Stimulated activated CD4-positive, alpha-beta T cell treated with anti-CD3 and anti-CD28 coated beads, Interleukin-2, amount 100 ng/mL, for 4 hours (primary cell): Measurements from ENCODE around the gene MTHFSD.

Experiments used
- DNase-seq: peaks from one replicate; pipeline ENCODE4 v3.0.0-alpha.2; 2020; ENCODE audit warnings: low read depth

Gene MTHFSD

DNA sequence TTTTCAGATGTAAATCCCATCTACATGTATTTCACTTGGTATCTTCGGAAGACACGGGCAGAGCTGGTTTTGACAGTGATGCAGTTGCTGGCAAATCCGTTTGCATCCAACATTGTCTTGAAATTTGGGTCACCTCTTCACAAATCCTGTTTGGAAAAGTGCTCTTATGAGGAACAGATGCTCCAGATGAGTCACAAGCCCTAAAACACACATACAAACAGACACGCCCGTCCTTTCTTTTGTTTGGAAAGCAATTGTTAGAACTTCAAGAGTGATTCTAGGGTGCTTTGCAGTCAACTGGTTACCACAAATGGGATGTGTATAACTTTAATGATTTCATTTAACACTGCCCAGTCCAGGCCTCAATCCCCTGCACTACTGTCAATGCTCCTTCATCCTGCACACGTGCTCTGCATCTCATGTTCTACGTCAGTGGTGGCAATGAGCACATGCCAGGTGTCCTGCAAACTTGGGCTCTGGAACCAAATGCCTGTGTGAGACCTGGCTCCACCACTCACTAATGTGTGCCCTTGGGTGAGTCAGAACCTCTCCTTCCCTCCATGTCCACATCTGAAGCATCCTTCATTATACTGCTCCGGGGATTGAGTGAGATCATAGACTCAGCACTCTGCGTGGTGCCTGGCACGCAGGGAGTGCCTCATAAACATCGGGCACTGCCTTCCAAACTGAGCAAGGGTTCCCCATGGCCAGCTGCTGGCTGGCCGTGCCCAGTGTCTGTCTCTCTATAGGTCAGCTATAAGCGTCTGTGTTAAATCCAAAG is 64.0 kb downstream of the MTHFSD start:
- no peak for DNase-seq

DNA sequence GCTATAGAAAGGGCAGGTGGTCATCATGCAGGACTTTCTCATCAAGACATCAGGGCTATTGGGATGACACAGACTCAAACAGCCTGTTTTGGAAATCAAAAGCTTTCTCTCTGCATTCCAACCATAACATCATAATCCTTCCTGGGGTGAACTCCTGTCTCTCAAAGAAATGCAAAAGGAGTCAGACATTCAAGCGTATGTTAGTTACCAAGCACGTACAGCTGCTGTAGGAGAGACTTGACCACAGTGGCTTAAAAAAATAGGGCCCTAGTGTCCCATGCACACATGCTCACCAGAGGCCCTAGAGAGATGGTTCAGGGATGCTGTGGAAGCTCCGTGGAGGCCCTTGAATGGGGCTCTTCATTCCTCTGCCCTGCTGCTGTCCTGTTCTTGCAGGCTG is 69.3 kb downstream of the MTHFSD start:
- DNase-seq = no peak

DNA sequence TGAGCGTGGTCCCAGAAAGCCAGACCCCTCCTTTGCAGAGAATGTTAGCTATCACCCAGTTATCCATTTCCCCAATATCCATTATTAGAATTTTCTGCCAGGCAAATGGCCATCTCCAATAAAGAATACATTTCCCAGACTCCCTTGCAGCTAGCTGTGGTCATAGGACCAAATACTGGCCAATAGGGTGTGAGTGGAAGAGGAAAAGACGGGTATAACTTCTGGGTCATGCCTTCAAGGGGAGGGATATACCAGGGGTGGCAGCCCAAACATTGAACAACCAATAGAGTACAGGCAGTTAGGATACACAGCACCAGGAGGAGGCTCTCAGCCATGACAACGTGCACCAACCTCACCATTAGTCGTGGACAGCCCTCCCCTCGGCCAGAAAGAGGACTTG is 70.8 kb downstream of the MTHFSD start:
- DNase-seq = no peak

DNA sequence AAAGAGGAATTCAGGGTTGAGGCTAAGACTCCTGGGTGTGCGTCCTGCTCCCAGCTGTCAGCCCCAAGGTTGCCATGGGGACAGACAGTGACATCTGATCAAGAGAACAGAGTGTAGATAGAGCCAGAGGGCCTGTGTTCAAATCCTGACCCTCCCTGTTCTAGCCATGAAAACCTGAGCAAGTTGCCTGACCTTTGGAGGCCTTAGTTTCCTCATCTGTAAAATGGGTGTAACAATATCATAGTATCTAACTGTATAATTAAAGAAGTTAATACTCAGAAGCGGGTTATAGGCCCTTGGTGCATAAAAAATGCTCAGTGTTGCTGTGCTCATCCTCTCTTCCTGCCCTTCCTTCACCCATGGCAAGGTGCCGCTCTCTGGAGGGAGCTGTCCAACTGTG is 73.4 kb downstream of the MTHFSD start:
- DNase-seq = no peak

DNA sequence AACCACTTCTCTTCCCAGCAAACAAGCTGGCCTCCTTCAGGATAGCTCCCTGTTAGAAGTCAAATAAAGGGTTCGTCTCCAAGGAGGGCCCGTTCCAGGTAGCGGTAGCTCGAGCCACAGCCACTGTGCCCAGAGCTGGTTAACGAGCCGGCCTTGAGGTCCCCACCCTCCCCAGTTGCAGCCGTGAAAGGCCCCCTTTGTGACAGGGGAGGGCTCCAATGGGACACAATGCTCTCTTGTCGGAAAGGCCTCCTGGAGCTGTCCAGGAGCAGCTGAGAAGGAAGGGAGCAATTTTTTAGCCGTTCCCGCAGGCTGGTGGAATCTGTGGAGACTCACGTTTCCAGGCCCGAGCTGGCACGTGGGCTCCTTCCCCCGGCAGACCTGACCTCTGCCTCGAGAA is 74.6 kb downstream of the MTHFSD start:
- DNase-seq = no peak
